OCI-LY7 (cell line): Measurements from ENCODE around the gene RPAIN. TPM values are rescaled to one million over a fixed set of nuclear protein-coding genes. Genes with fewer than 3 reads are reported as not detected.

Experiments used
- BruUV-seq: library from RNA; stranded (reverse); fragments of 400-500 nt; replicated peaks from 2 replicates; lab custom pipeline; 2021; lab: Mats Ljungman, UMichigan
- CTCF ChIA-PET: fragments of 300-600 bp; sonication (Branson Sonifier 250); formaldehyde crosslinking; loops from one replicate; lab custom pipeline; 2022; ENCODE audit warnings: antibody characterized with exemption; ENCODE audit not compliant: unreplicated experiment; lab: Charles Lee
- POLR2A ChIA-PET: fragments of 300-600 bp; sonication (Branson Sonifier 250); formaldehyde crosslinking; loops from one replicate; lab custom pipeline; 2022; ENCODE audit warnings: antibody characterized with exemption; lab: Charles Lee
- DNase-seq: peaks from one replicate; pipeline ENCODE4 v3.0.0-alpha.2; 2015; ENCODE audit warnings: low spot score
- H2AFZ ChIP-seq: fragments of 200-600 bp; sonication (generic), shearing (Covaris generic); 2 replicates; pipeline ENCODE4 v1.6.1; 2014; ENCODE audit warnings: mild to moderate bottlenecking, antibody characterized with exemption, low read length, moderate library complexity
- H3K27ac ChIP-seq: fragments of 200-600 bp; sonication (generic); 2 replicates; pipeline ENCODE4 v1.5.1; 2014; ENCODE audit warnings: mixed run types, low read depth, mild to moderate bottlenecking, moderate library complexity, low read length, inconsistent platforms; ENCODE audit not compliant: poor library complexity, severe bottlenecking
- H3K36me3 ChIP-seq: fragments of 200-600 bp; sonication (generic); 2 replicates; pipeline ENCODE4 v1.6.1; 2014; ENCODE audit warnings: mild to moderate bottlenecking, antibody characterized with exemption, low read length, moderate library complexity, mixed read lengths; ENCODE audit not compliant: insufficient read depth
- H3K4me1 ChIP-seq: fragments of 200-600 bp; sonication (generic); 2 replicates; pipeline ENCODE4 v1.5.1; 2014; ENCODE audit warnings: mild to moderate bottlenecking, low read length; ENCODE audit not compliant: insufficient read depth, poor library complexity, severe bottlenecking
- H3K4me2 ChIP-seq: fragments of 200-600 bp; sonication (generic); 2 replicates; pipeline ENCODE4 v1.6.1; 2014; ENCODE audit warnings: mild to moderate bottlenecking, low read length
- H3K4me3 ChIP-seq: fragments of 200-600 bp; sonication (generic); 2 replicates; pipeline ENCODE4 v1.5.1; 2014; ENCODE audit warnings: mild to moderate bottlenecking, low read depth, low read length; ENCODE audit not compliant: poor library complexity, severe bottlenecking
- H3K79me2 ChIP-seq: fragments of 200-600 bp; sonication (generic); 2 replicates; pipeline ENCODE4 v1.6.1; 2016; ENCODE audit warnings: low read depth, mild to moderate bottlenecking, low read length, moderate library complexity, mixed read lengths; ENCODE audit not compliant: insufficient read depth
- H3K9me2 ChIP-seq: fragments of 200-600 bp; sonication (generic); 2 replicates; pipeline ENCODE4 v1.6.1; 2016; ENCODE audit warnings: mild to moderate bottlenecking, low read length, mixed read lengths; ENCODE audit not compliant: insufficient read depth
- H3K9me3 ChIP-seq: fragments of 200-600 bp; sonication (generic); 2 replicates; pipeline ENCODE4 v1.6.1; 2014; ENCODE audit warnings: mild to moderate bottlenecking, mixed run types, low read length, mixed read lengths
- H4K20me1 ChIP-seq: fragments of 200-600 bp; sonication (generic); 2 replicates; pipeline ENCODE4 v1.6.1; 2014; ENCODE audit warnings: mild to moderate bottlenecking, antibody characterized with exemption, low read length, moderate library complexity, mixed read lengths; ENCODE audit not compliant: insufficient read depth
- CTCF ChIP-seq: fragments of 200-600 bp; sonication (generic); conservative IDR thresholded peaks from 2 replicates; pipeline ENCODE4 v1.5.1; 2014; ENCODE audit warnings: mild to moderate bottlenecking, antibody characterized with exemption, low read length, moderate library complexity, mixed read lengths
- EZH2phosphoT487 ChIP-seq: fragments of 200-600 bp; sonication (generic); IDR thresholded peaks from 2 replicates; pipeline ENCODE4 v1.6.1; 2018; ENCODE audit warnings: low read depth, borderline replicate concordance, mild to moderate bottlenecking, mixed run types, antibody characterized with exemption, low read length, moderate library complexity, mixed read lengths
- intact Hi-C: fragments of 100-400 bp; cut with micrococcal nuclease; formaldehyde crosslinking; loops from one replicate; pipeline ENCODE4 v1.10.0; 2022; ENCODE audit not compliant: unreplicated experiment
- total RNA-seq, 2 experiments: library from RNA; depleted of rRNA in 1 of 2; stranded (reverse); fragments of >200 nt in 1 of 2; shearing (Covaris generic) in 1 of 2; gene quantifications; 2 replicates each; pipeline ENCODE4 v1.2.3, GENCODE V29; 2014 to 2022

Gene RPAIN
- total RNA-seq, 2 experiments from 2014 or later = 88.9 to 99.6 TPM

GRCh38 chr17:5373112-5373511, 46.9 kb upstream of the RPAIN start:
- peaks cover 16% of the 10 kb centered on the region for H3K4me1 ChIP-seq
- ChIA-PET CTCF (no interaction called here), POLR2A (interaction anchor here (2.0 kb wide), 1 partner anchor 95 kb away, joined by 4 read pairs; the partner anchor contains the start of gene DHX33)
- 0 out of 2 replicates have a peak, but pooled peaks cover 3% of the 10 kb centered on the region for H4K20me1 ChIP-seq
- intact Hi-C loops = no loop called here
- no peaks in the 10 kb centered on the region for H3K9me3 ChIP-seq
- H3K36me3 ChIP-seq = peaks cover 93% of the 10 kb centered on the region
- no peak overlapping the region for H2AFZ ChIP-seq
- H3K4me2 ChIP-seq = peak overlapping the region; percentile 31
- DNase-seq = peak; percentile 62
- H3K4me3 ChIP-seq = no peak overlapping the region
- no peaks in the 10 kb centered on the region for H3K79me2 ChIP-seq
- H3K9me2 ChIP-seq = no peaks in the 10 kb centered on the region
- BruUV-seq = no TSS peak
- TF ChIP-seq EZH2phosphoT487 = no peak
- no peak for TF ChIP-seq CTCF
- H3K27ac ChIP-seq = peak overlapping the region; percentile 51

- Histone ChIP-seq H3K4me1 (peaks cover 4% of the 10 kb centered on the region), H4K20me1 (0 out of 2 replicates have a peak, but pooled peaks cover 3% of the 10 kb centered on the region), H3K79me2 (no peaks in the 10 kb centered on the region), H3K9me2 (no peaks in the 10 kb centered on the region), H3K4me2 (no peak overlapping the region), H2AFZ (no peak overlapping the region), H3K4me3 (no peak overlapping the region), H3K9me3 (no peaks in the 10 kb centered on the region), H3K36me3 (peaks cover 94% of the 10 kb centered on the region), H3K27ac (no peak overlapping the region)
- POLR2A ChIA-PET = interaction anchor here (0.6 to 0.7 kb wide), 2 partner anchors 45 to 1579 kb away, joined by 3 read pairs; no protein-coding TSS in a partner anchor
- CTCF ChIA-PET = no interaction called here
- BruUV-seq = no TSS peak
- intact Hi-C loops = no loop called here
- no peak for TF ChIP-seq CTCF
- TF ChIP-seq EZH2phosphoT487 = no peak
- no peak for DNase-seq
These were observed 41.3 kb upstream of the RPAIN start for GRCh38 chr17:5378566-5379207.
